Measurements from ENCODE around the gene RGS3. TPM values are rescaled to one million over a fixed set of nuclear protein-coding genes. Genes with fewer than 3 reads are reported as not detected.

RGS3 gene
- total RNA-seq, 4 donors from 2014 or later: 43.0 to 66.2 (median 55.6) TPM

DNA sequence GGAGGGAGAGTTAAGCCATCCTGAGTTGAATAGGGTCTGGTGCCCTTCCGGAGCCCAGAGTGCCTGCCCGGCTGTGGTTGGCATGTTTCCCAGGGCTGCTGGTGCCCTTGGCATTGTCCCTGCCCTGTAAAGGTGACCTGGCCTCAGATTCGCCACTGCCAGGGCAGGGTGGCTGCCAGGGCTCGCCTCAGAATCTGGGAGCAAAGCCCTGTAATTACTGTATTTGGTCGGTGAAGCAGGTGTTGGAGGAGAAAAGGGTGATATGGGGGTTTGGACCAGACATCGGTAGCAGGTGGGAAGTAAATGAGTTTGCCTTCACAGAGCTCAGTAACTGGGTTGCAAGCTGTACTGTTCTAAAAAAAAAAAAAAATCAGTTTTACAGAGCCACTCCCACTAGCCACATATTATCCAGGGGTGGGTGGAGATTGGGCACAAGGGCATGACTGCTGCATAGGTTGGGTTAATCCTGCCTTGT is 47.6 kb downstream of the RGS3 start:
- Histone ChIP-seq H3K36me3 (no peaks in the 10 kb centered on the region), H3K4me1 (peaks cover 10 to 40% of the 10 kb centered on the region in 2 donors)
- peak; percentile 45 to 54 for DNase-seq

GRCh38 chr9:113511856-113512761 is 48.6 kb downstream of the RGS3 start:
- WGBS, 2 donors: 69 to 87% methylated on average over 10 of the region's 10 CpGs
- no peak for TF ChIP-seq POLR2A (IDR thresholded peaks at IDR 0.05)
- TF ChIP-seq, protein P1, sequence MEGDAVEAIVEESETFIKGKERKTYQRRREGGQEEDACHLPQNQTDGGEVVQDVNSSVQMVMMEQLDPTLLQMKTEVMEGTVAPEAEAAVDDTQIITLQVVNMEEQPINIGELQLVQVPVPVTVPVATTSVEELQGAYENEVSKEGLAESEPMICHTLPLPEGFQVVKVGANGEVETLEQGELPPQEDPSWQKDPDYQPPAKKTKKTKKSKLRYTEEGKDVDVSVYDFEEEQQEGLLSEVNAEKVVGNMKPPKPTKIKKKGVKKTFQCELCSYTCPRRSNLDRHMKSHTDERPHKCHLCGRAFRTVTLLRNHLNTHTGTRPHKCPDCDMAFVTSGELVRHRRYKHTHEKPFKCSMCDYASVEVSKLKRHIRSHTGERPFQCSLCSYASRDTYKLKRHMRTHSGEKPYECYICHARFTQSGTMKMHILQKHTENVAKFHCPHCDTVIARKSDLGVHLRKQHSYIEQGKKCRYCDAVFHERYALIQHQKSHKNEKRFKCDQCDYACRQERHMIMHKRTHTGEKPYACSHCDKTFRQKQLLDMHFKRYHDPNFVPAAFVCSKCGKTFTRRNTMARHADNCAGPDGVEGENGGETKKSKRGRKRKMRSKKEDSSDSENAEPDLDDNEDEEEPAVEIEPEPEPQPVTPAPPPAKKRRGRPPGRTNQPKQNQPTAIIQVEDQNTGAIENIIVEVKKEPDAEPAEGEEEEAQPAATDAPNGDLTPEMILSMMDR (IDR thresholded peaks at IDR 0.05): no peak
- H3K36me3 ChIP-seq: no peaks in the 10 kb centered on the region
- no peak overlapping the region for H3K4me3 ChIP-seq (replicated peaks in 1 of 3)
- no peak overlapping the region for H3K27ac ChIP-seq
- intact Hi-C loops (cut with DNase I): loop anchor here (10.0 kb wide), 1 partner anchor 63 kb away; no protein-coding TSS in a partner anchor
- H3K9me3 ChIP-seq: no peaks in the 10 kb centered on the region
- H3K27me3 ChIP-seq: no peaks in the 10 kb centered on the region
- peaks cover 10 to 44% of the 10 kb centered on the region in 2 donors for H3K4me1 ChIP-seq
- no peak for DNase-seq

More for the DNA sequence above, 47.6 kb downstream of the RGS3 start:
- TF ChIP-seq, protein P1 (IDR thresholded peaks at IDR 0.05): no peak
- TF ChIP-seq POLR2A (IDR thresholded peaks at IDR 0.05): no peak
- Histone ChIP-seq H3K4me3 (replicated peaks in 1 of 3) (no peak overlapping the region), H3K9me3 (no peaks in the 10 kb centered on the region), H3K27ac (no peak overlapping the region), H3K27me3 (no peaks in the 10 kb centered on the region)
- 48 to 56% methylated on average over 6 of the region's 6 CpGs for WGBS, 2 donors
- intact Hi-C loops (cut with DNase I): loop anchor here (10.0 kb wide), 1 partner anchor 64 kb away; no protein-coding TSS in a partner anchor

GRCh38 chr9:113513111-113513510 is 49.6 kb downstream of the RGS3 start:
- WGBS, 2 donors: 76 to 79% methylated on average over 8 of the region's 8 CpGs
- no peak overlapping the region for H3K27ac ChIP-seq
- H3K9me3 ChIP-seq: no peaks in the 10 kb centered on the region
- H3K36me3 ChIP-seq: no peaks in the 10 kb centered on the region
- no peak for TF ChIP-seq POLR2A (IDR thresholded peaks at IDR 0.05)
- TF ChIP-seq, protein P1 (IDR thresholded peaks at IDR 0.05): no peak
- H3K4me1 ChIP-seq: peaks cover 10 to 45% of the 10 kb centered on the region in 2 donors
- no peak for DNase-seq
- H3K4me3 ChIP-seq (replicated peaks in 1 of 3): no peak overlapping the region
- no peaks in the 10 kb centered on the region for H3K27me3 ChIP-seq
- intact Hi-C loops (cut with DNase I): loop anchor here (10.0 kb wide), 1 partner anchor 62 kb away; no protein-coding TSS in a partner anchor

GRCh38 chr9:113513536-113513935 is 50.0 kb downstream of the RGS3 start:
- WGBS, 2 donors: 92 to 100% methylated on average over 1 to 2 of the region's 2 CpGs
- peak; percentile 60 to 68 for DNase-seq
- TF ChIP-seq, protein P1 (IDR thresholded peaks at IDR 0.05): no peak
- TF ChIP-seq POLR2A (IDR thresholded peaks at IDR 0.05): no peak
- no peaks in the 10 kb centered on the region for H3K27me3 ChIP-seq
- no peaks in the 10 kb centered on the region for H3K9me3 ChIP-seq
- intact Hi-C loops (cut with DNase I): loop anchor here (10.0 kb wide), 1 partner anchor 61 kb away; no protein-coding TSS in a partner anchor
- peaks cover 6 to 40% of the 10 kb centered on the region in 2 donors for H3K4me1 ChIP-seq
- H3K36me3 ChIP-seq: no peaks in the 10 kb centered on the region
- no peak overlapping the region for H3K4me3 ChIP-seq (replicated peaks in 1 of 3)
- no peak overlapping the region for H3K27ac ChIP-seq

Measured in thyroid gland (tissue), 4 donors.